GM12801 (cell line): ENCODE data around the gene LRRC52.

Source experiments
- CTCF ChIP-seq: IDR thresholded peaks from one replicate; pipeline ENCODE4 v1.5.1; 2011; ENCODE audit warnings: control low read depth; ENCODE audit not compliant: insufficient read length; ENCODE audit errors: extremely low read depth

LRRC52 gene

GRCh38 chr1:165525708-165526107 lies 18.1 kb upstream of the LRRC52 start:
- no peak for TF ChIP-seq CTCF

GRCh38 chr1:165527251-165528007 lies 16.4 kb upstream of the LRRC52 start:
- TF ChIP-seq CTCF = no peak

GRCh38 chr1:165531021-165531420 lies 12.8 kb upstream of the LRRC52 start:
- TF ChIP-seq CTCF = no peak

GRCh38 chr1:165532053-165532452 lies 11.7 kb upstream of the LRRC52 start:
- TF ChIP-seq CTCF = no peak

- no peak for TF ChIP-seq CTCF
Observed at GRCh38 chr1:165533254-165533653, 10.5 kb upstream of the LRRC52 start.

GRCh38 chr1:165536016-165536415 lies 7.8 kb upstream of the LRRC52 start:
- TF ChIP-seq CTCF = no peak

GRCh38 chr1:165537356-165538109 lies 6.3 kb upstream of the LRRC52 start:
- TF ChIP-seq CTCF = no peak
